OCI-LY1 (cell line): ENCODE results near the gene SPOCK1.

Experiments used
- CTCF ChIP-seq: fragments of 200-600 bp; sonication (generic), shearing (Covaris generic); IDR thresholded peaks from 2 replicates; pipeline ENCODE4 v1.5.1; 2017; ENCODE audit warnings: mild to moderate bottlenecking, antibody characterized with exemption, low read length, moderate library complexity, mixed read lengths
- EZH2 ChIP-seq: fragments of 200-600 bp; sonication (generic), shearing (Covaris generic); IDR thresholded peaks from 2 replicates; pipeline ENCODE4 v1.8.0; 2017; ENCODE audit warnings: borderline replicate concordance, mixed run types, mild to moderate bottlenecking, antibody characterized with exemption, low read length, moderate library complexity, mixed read lengths

- no peak for TF ChIP-seq CTCF
- no peak for TF ChIP-seq EZH2
These were observed 476.4 kb downstream of the SPOCK1 start for GRCh38 chr5:137022725-137023124.
